Effector memory CD8-positive, alpha-beta T cell (primary cell): ENCODE results near the gene GMPPA.

ENCODE experiments used
- ATAC-seq: fragments of 150-1000 bp; cut with Tn5 transposase; replicated peaks from 2 replicates; pipeline ENCODE4 v1.10.0; 2021; ENCODE audit warnings: mild to moderate bottlenecking, moderate library complexity
- DNase-seq, 3 experiments: peaks; one replicate each; pipeline ENCODE4 v3.0.0; 2021
- H3K27ac Mint-ChIP-seq, 2 donors: one replicate each; pipeline ENCODE4 v1.8.0; 2022; ENCODE audit warnings: mild to moderate bottlenecking in 2 of 2, mixed read lengths in 2 of 2, moderate library complexity in 2 of 2
- H3K27me3 Mint-ChIP-seq, 2 donors: one replicate each; pipeline ENCODE4 v1.8.0; 2022; ENCODE audit warnings: mixed read lengths in 2 of 2
- H3K36me3 Mint-ChIP-seq: one replicate; pipeline ENCODE4 v1.8.0; 2022; ENCODE audit warnings: mild to moderate bottlenecking, moderate library complexity, mixed read lengths; ENCODE audit not compliant: insufficient read depth
- H3K4me1 Mint-ChIP-seq, 2 donors: one replicate each; pipeline ENCODE4 v1.8.0; 2022; ENCODE audit warnings: low read depth in 2 of 2, mixed read lengths in 2 of 2
- H3K4me3 Mint-ChIP-seq, 2 donors: one replicate each; pipeline ENCODE4 v1.8.0; 2022; ENCODE audit warnings: mild to moderate bottlenecking in 2 of 2, mixed read lengths in 2 of 2, moderate library complexity in 2 of 2
- H3K9me3 Mint-ChIP-seq, 2 donors: one replicate each; pipeline ENCODE4 v1.8.0; 2022; ENCODE audit warnings: mixed read lengths in 2 of 2

Gene GMPPA

DNA sequence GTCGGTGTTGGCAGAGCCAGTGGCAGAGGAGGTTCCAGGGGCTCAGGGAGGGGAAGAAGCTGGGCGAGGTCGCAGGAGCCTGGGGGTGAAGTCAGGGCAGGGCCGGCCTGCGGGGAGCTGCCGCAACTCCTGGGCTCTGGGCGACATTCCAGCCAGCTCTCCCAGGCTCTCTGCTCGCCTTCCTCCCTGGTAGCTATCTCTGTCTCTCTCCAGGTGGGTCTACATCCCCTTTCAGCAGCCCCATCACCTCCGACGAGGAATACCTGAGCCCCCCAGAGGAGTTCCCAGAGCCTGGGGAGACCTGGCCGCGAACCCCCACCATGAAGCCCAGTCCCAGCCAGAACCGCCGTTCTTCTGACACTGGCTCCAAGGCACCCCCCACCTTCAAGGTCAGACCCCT is 37.0 kb upstream of the GMPPA start:
- Mint-ChIP-seq H3K27me3 (peaks cover 6 to 20% of the 10 kb centered on the region in 2 donors), H3K4me3 (no peak overlapping the region), H3K36me3 (no peaks in the 10 kb centered on the region), H3K4me1 (no peaks in the 10 kb centered on the region), H3K27ac (no peak overlapping the region), H3K9me3 (no peaks in the 10 kb centered on the region)
- ATAC-seq = no peak
- no peak for DNase-seq

GRCh38 chr2:219462349-219462748 is 36.3 kb upstream of the GMPPA start:
- Mint-ChIP-seq H3K4me1 (no peaks in the 10 kb centered on the region), H3K4me3 (no peak overlapping the region), H3K36me3 (no peaks in the 10 kb centered on the region), H3K27ac (no peak overlapping the region), H3K27me3 (peaks cover 6 to 26% of the 10 kb centered on the region in 2 donors), H3K9me3 (no peaks in the 10 kb centered on the region)
- DNase-seq = no peak
- ATAC-seq = no peak

DNA sequence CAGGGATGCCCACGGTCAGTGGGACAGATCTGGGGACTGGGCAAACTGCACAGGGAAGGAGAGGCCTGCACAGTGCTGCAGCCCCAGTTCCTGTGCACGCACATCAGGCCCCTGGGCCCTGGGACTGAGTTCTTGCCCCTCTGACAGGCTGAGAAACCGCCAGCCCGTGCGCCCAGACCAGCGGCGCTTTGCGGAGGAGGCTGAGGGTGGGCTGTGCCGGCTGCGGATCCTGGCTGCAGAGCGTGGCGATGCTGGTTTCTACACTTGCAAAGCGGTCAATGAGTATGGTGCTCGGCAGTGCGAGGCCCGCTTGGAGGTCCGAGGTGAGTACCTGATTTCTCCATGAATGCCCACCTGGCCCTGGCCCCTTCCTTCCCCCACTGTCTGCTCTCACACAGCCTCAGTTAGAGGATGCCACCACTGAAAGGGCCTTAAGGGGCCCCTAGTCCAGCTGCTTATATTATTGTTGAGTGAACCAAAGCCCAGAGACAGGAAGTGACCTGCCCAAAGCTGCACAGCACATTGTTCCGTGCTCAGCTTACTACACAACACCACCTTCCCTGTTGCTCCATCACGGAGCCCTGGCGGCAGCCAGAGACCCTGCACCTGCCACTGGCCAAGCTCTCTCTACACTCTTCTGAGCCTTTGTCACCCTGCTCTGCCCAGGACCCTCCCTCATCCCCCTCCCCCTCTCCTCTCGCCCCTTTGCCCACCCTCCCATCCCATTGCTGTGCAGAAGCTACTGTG is 34.2 kb upstream of the GMPPA start:
- ATAC-seq (no peak), DNase-seq (no peak)
- no peaks in the 10 kb centered on the region for H3K4me1 Mint-ChIP-seq
- H3K4me3 Mint-ChIP-seq = no peak overlapping the region
- H3K9me3 Mint-ChIP-seq = no peaks in the 10 kb centered on the region
- H3K27me3 Mint-ChIP-seq = peaks cover 0 to 24% of the 10 kb centered on the region in 2 donors
- no peak overlapping the region for H3K27ac Mint-ChIP-seq
- H3K36me3 Mint-ChIP-seq = no peaks in the 10 kb centered on the region

DNA sequence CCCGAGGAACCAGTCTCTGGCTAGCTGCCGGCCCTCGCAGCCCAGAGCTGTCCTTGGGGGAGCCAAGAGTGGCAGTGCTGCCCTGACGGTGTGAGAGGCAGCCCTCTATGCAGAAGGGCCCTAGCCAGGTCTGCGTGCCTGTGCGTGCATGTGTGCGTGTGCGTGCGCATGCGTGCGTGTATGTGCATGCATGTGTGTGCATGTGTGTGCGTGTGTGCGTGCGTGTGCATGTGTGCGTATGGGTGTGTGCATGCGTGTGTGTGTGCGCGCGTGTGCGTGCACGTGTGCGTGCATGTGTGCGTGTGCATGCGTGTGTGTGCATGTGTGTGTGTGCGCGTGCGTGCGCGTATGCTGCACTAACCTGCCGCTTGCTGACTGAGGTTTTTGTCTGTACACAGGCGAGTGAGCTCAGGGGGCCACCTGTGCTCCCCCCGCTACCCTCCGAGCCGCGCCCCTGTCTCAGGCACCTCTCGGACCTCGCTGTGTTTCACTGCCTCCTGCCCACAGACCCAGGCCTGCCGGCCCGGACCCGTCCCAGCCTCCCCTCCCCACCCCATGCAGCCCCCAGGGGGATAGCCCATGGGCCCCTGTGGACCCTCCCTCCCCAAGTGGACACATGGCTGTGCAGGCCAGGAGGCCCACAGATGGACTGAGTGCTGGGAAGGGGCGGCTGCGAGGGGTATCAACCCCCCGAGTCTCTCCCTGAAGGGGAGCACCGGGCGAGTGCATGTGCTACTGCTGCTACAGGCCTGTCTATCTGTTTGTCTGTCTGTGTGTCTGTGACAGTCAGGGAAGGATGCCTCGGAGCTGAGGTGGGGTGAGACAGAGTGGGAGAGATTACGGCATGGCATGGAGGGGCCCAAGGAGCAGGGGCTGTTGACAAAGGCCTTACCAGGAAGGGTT is 32.8 kb upstream of the GMPPA start:
- H3K36me3 Mint-ChIP-seq = no peaks in the 10 kb centered on the region
- no peak overlapping the region for H3K27ac Mint-ChIP-seq
- DNase-seq (no peak), ATAC-seq (no peak)
- no peaks in the 10 kb centered on the region for H3K4me1 Mint-ChIP-seq
- peaks cover 3 to 28% of the 10 kb centered on the region in 2 donors for H3K27me3 Mint-ChIP-seq
- no peak overlapping the region for H3K4me3 Mint-ChIP-seq
- H3K9me3 Mint-ChIP-seq = no peaks in the 10 kb centered on the region

GRCh38 chr2:219466816-219467735 is 31.6 kb upstream of the GMPPA start:
- no peaks in the 10 kb centered on the region for H3K36me3 Mint-ChIP-seq

DNA sequence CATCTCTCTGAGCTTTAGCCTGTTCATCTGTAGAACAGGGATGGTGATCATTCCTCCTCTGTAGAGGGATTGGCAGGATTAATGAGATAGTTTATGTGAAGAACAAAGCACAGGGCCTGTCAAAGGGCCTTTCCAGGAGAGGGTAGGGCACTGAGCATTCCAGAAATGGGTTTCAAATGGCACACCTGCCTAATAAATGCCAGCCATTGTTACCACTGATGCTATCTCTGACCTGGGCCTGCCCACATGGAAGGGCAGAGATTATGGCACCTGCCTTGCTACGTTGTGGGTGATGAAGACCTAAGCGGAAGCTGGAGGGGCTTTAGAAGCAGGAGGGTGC is 31.0 kb upstream of the GMPPA start:
- Mint-ChIP-seq H3K36me3 (no peaks in the 10 kb centered on the region), H3K27ac (no peak overlapping the region), H3K9me3 (no peaks in the 10 kb centered on the region), H3K4me1 (no peaks in the 10 kb centered on the region), H3K4me3 (no peak overlapping the region), H3K27me3 (peaks cover 7 to 30% of the 10 kb centered on the region in 2 donors)
- ATAC-seq (no peak), DNase-seq (no peak)

More at GRCh38 chr2:219466816-219467735, 31.6 kb upstream of the GMPPA start:
- no peaks in the 10 kb centered on the region for H3K9me3 Mint-ChIP-seq
- H3K27ac Mint-ChIP-seq = no peak overlapping the region
- H3K27me3 Mint-ChIP-seq = peaks cover 7 to 34% of the 10 kb centered on the region in 2 donors
- DNase-seq (no peak), ATAC-seq (no peak)
- H3K4me3 Mint-ChIP-seq = no peak overlapping the region
- H3K4me1 Mint-ChIP-seq = no peaks in the 10 kb centered on the region

- peaks cover 7 to 35% of the 10 kb centered on the region in 2 donors for H3K27me3 Mint-ChIP-seq
- no peak for ATAC-seq
- no peak overlapping the region for H3K27ac Mint-ChIP-seq
- no peaks in the 10 kb centered on the region for H3K9me3 Mint-ChIP-seq
- H3K4me1 Mint-ChIP-seq = no peaks in the 10 kb centered on the region
- H3K4me3 Mint-ChIP-seq = no peak overlapping the region
- no peaks in the 10 kb centered on the region for H3K36me3 Mint-ChIP-seq
- no peak for DNase-seq
Measured at GRCh38 chr2:219468410-219469185, 30.1 kb upstream of the GMPPA start.

GRCh38 chr2:219469186-219469724 is 29.4 kb upstream of the GMPPA start:
- H3K27ac Mint-ChIP-seq = no peak overlapping the region
- no peak for ATAC-seq
- no peaks in the 10 kb centered on the region for H3K36me3 Mint-ChIP-seq
- H3K4me3 Mint-ChIP-seq = no peak overlapping the region
- H3K4me1 Mint-ChIP-seq = no peaks in the 10 kb centered on the region
- no peak for DNase-seq
- peaks cover 7 to 40% of the 10 kb centered on the region in 2 donors for H3K27me3 Mint-ChIP-seq
- H3K9me3 Mint-ChIP-seq = no peaks in the 10 kb centered on the region

GRCh38 chr2:219470429-219470828 is 28.3 kb upstream of the GMPPA start:
- Mint-ChIP-seq H3K9me3 (no peaks in the 10 kb centered on the region), H3K36me3 (no peaks in the 10 kb centered on the region), H3K27ac (no peak overlapping the region), H3K4me3 (no peak overlapping the region), H3K27me3 (peaks cover 12 to 46% of the 10 kb centered on the region in 2 donors), H3K4me1 (peaks cover 0 to under 1% of the 10 kb centered on the region in 2 donors)
- DNase-seq (no peak), ATAC-seq (no peak)

DNA sequence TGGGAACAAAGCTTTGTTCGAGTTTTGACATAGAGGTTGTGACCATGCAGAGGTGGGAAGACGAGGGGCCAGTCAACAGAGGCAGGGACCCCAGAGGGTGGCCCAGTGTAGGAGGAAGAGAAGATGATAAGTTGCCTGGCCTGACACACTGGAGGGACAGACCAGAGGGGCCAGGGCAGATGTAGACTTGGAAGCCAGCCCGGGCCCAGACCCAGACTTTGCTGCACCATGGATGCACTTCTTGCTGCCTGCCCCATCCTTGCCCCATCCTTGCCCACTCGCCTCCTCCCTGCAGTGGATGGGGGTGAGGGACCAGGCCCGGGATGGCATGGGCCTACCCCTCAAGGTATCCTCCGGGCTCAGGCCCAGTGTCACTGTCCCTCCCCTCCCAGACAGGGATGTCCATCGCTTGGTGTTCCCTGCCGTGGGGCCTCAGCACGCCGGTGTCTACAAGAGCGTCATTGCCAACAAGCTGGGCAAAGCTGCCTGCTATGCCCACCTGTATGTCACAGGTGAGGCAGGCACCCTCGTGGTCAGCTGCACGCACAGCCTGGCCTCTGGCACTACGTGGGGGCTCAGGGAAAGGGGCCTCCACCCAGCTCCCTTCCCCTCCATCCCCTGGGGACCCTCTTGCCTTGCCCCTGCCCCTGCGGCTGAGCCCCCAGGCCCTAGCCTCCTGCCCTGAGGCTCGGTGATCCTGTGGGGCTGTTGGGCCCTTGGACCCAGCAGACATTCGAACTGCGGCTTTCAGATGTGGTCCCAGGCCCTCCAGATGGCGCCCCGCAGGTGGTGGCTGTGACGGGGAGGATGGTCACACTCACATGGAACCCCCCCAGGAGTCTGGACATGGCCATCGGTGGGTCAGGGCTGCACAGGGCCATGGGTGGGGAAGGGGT is 27.0 kb upstream of the GMPPA start:
- no peak for DNase-seq
- no peak for ATAC-seq
- H3K4me1 Mint-ChIP-seq = peaks cover 4 to 6% of the 10 kb centered on the region in 2 donors
- H3K27ac Mint-ChIP-seq = no peak overlapping the region
- no peak overlapping the region for H3K4me3 Mint-ChIP-seq
- H3K36me3 Mint-ChIP-seq = no peaks in the 10 kb centered on the region
- no peaks in the 10 kb centered on the region for H3K9me3 Mint-ChIP-seq
- peaks cover 21 to 58% of the 10 kb centered on the region in 2 donors for H3K27me3 Mint-ChIP-seq

DNA sequence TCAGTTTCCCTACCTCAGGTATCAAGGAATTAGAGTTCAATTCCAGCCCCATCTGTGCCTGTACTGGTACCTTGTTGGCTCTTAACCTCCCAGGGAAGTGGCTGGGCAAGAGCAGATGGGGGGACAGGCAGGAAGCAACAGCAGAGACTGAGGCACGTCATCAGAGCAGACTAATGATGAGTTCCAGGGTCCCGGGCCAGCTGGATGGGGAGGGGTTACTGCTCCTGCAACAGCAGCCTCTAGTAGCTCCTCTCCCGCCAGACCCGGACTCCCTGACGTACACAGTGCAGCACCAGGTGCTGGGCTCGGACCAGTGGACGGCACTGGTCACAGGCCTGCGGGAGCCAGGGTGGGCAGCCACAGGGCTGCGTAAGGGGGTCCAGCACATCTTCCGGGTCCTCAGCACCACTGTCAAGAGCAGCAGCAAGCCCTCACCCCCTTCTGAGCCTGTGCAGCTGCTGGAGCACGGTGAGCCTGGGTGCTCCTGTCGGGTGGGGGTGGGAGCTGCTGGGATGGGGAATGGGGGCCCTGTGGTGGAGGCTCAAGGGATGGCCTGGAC is 26.0 kb upstream of the GMPPA start:
- Mint-ChIP-seq H3K36me3 (no peaks in the 10 kb centered on the region), H3K27ac (no peak overlapping the region), H3K27me3 (peaks cover 21 to 56% of the 10 kb centered on the region in 2 donors), H3K4me3 (no peak overlapping the region), H3K4me1 (peaks cover 4 to 6% of the 10 kb centered on the region in 2 donors), H3K9me3 (no peaks in the 10 kb centered on the region)
- ATAC-seq (no peak), DNase-seq (no peak)
